ENCODE measurements around the gene PLEKHG4B. TPM values are rescaled to one million over a fixed set of nuclear protein-coding genes. Genes with fewer than 3 reads are reported as not detected.
"Not testable (repeated sequence)": the region's sequence is repeated elsewhere in the genome, so short reads cannot be mapped to it uniquely, and the experiment has no call there.

The PLEKHG4B gene
- total RNA-seq, 1 experiment from 2014 or later: 0.28 TPM

GRCh38 chr5:228886-229285 lies 136.9 kb downstream of the PLEKHG4B start:
- Histone ChIP-seq H3K27me3 (replicated peaks; ENCODE audit: insufficient read depth, low read depth, low read length, poor library complexity) (no peaks in the 10 kb centered on the region), H3K4me1 (ENCODE audit: insufficient read depth, low read length, poor library complexity, severe bottlenecking) (no peaks in the 10 kb centered on the region), H3K4me3 (ENCODE audit: low read depth, low read length, poor library complexity, severe bottlenecking) (no peak overlapping the region), H3K9me3 (ENCODE audit: low read depth, low read length, poor library complexity, severe bottlenecking) (no peaks in the 10 kb centered on the region), H3K36me3 (ENCODE audit: insufficient read depth, low read length, poor library complexity, severe bottlenecking) (peaks cover 77% of the 10 kb centered on the region), H3K27ac (ENCODE audit: low read depth, low read length, poor library complexity, severe bottlenecking) (no peak overlapping the region)
- POLR2A ChIA-PET (ENCODE audit: low non-redundant PET): no interaction called here
- DNase-seq (ENCODE audit: low spot score): no peak
- intact Hi-C loops (cut with micrococcal nuclease; ENCODE audit: unreplicated experiment): no loop called here
- BruUV-seq (replicated peaks): no TSS peak
- CTCF ChIA-PET: no interaction called here
- TF ChIP-seq, protein P1, sequence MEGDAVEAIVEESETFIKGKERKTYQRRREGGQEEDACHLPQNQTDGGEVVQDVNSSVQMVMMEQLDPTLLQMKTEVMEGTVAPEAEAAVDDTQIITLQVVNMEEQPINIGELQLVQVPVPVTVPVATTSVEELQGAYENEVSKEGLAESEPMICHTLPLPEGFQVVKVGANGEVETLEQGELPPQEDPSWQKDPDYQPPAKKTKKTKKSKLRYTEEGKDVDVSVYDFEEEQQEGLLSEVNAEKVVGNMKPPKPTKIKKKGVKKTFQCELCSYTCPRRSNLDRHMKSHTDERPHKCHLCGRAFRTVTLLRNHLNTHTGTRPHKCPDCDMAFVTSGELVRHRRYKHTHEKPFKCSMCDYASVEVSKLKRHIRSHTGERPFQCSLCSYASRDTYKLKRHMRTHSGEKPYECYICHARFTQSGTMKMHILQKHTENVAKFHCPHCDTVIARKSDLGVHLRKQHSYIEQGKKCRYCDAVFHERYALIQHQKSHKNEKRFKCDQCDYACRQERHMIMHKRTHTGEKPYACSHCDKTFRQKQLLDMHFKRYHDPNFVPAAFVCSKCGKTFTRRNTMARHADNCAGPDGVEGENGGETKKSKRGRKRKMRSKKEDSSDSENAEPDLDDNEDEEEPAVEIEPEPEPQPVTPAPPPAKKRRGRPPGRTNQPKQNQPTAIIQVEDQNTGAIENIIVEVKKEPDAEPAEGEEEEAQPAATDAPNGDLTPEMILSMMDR (conservative IDR thresholded peaks at IDR 0.05; ENCODE audit: low read depth, low read length): no peak
- no peak for TF ChIP-seq EZH2 (IDR thresholded peaks at IDR 0.05; ENCODE audit: borderline replicate concordance, low read depth, low read length, poor library complexity, severe bottlenecking)

- Histone ChIP-seq H3K4me3 (ENCODE audit: low read depth, low read length, poor library complexity, severe bottlenecking) (no peak overlapping the region), H3K9me3 (ENCODE audit: low read depth, low read length, poor library complexity, severe bottlenecking) (no peaks in the 10 kb centered on the region), H3K36me3 (ENCODE audit: insufficient read depth, low read length, poor library complexity, severe bottlenecking) (peaks cover 70% of the 10 kb centered on the region), H3K27ac (ENCODE audit: low read depth, low read length, poor library complexity, severe bottlenecking) (no peak overlapping the region), H3K27me3 (replicated peaks; ENCODE audit: insufficient read depth, low read depth, low read length, poor library complexity) (no peaks in the 10 kb centered on the region), H3K4me1 (ENCODE audit: insufficient read depth, low read length, poor library complexity, severe bottlenecking) (no peaks in the 10 kb centered on the region)
- no TSS peak for BruUV-seq (replicated peaks)
- DNase-seq (ENCODE audit: low spot score): no peak
- TF ChIP-seq EZH2 (IDR thresholded peaks at IDR 0.05; ENCODE audit: borderline replicate concordance, low read depth, low read length, poor library complexity, severe bottlenecking): no peak
- TF ChIP-seq, protein P1 (conservative IDR thresholded peaks at IDR 0.05; ENCODE audit: low read depth, low read length): no peak
- ChIA-PET POLR2A (ENCODE audit: low non-redundant PET) (no interaction called here), CTCF (no interaction called here)
- intact Hi-C loops (cut with micrococcal nuclease; ENCODE audit: unreplicated experiment): no loop called here
These were observed 138.7 kb downstream of the PLEKHG4B start for GRCh38 chr5:230711-231110.

DNA sequence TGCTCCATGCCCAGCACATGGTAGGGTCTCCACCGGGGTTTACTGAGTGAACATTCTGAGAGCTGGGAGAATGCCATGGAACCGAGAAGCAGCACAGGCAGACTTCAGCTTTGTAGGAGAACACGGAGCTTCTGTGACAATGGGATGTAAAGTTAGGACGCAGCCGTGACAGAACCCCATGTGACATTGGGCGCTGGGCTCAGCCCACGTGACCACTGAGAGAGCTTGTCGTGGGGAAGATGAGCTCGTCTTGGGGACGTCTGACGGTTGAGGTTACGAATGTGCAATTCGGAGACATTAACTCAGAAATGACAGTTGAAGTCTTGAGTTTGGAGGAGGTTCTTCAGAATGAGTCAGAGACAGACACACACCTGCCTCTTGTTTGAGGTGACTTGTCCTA lies 139.7 kb downstream of the PLEKHG4B start:
- no peaks in the 10 kb centered on the region for H3K4me1 ChIP-seq (ENCODE audit: insufficient read depth, low read length, poor library complexity, severe bottlenecking)
- BruUV-seq (replicated peaks): no TSS peak
- intact Hi-C loops (cut with micrococcal nuclease; ENCODE audit: unreplicated experiment): no loop called here
- POLR2A ChIA-PET (ENCODE audit: low non-redundant PET): no interaction called here
- CTCF ChIA-PET: no interaction called here
- TF ChIP-seq, protein P1 (conservative IDR thresholded peaks at IDR 0.05; ENCODE audit: low read depth, low read length): no peak
- no peak for TF ChIP-seq EZH2 (IDR thresholded peaks at IDR 0.05; ENCODE audit: borderline replicate concordance, low read depth, low read length, poor library complexity, severe bottlenecking)
- no peaks in the 10 kb centered on the region for H3K27me3 ChIP-seq (replicated peaks; ENCODE audit: insufficient read depth, low read depth, low read length, poor library complexity)
- no peak overlapping the region for H3K4me3 ChIP-seq (ENCODE audit: low read depth, low read length, poor library complexity, severe bottlenecking)
- no peak overlapping the region for H3K27ac ChIP-seq (ENCODE audit: low read depth, low read length, poor library complexity, severe bottlenecking)
- no peak for DNase-seq (ENCODE audit: low spot score)
- H3K9me3 ChIP-seq (ENCODE audit: low read depth, low read length, poor library complexity, severe bottlenecking): no peaks in the 10 kb centered on the region
- H3K36me3 ChIP-seq (ENCODE audit: insufficient read depth, low read length, poor library complexity, severe bottlenecking): peaks cover 67% of the 10 kb centered on the region

GRCh38 chr5:233426-233825 lies 141.5 kb downstream of the PLEKHG4B start:
- peaks cover 58% of the 10 kb centered on the region for H3K36me3 ChIP-seq (ENCODE audit: insufficient read depth, low read length, poor library complexity, severe bottlenecking)
- H3K4me1 ChIP-seq (ENCODE audit: insufficient read depth, low read length, poor library complexity, severe bottlenecking); H3K4me3 ChIP-seq (ENCODE audit: low read depth, low read length, poor library complexity, severe bottlenecking); BruUV-seq (replicated peaks); H3K9me3 ChIP-seq (ENCODE audit: low read depth, low read length, poor library complexity, severe bottlenecking); H3K27ac ChIP-seq (ENCODE audit: low read depth, low read length, poor library complexity, severe bottlenecking); DNase-seq (ENCODE audit: low spot score); CTCF ChIA-PET; H3K27me3 ChIP-seq (replicated peaks; ENCODE audit: insufficient read depth, low read depth, low read length, poor library complexity); intact Hi-C loops (cut with micrococcal nuclease; ENCODE audit: unreplicated experiment); POLR2A ChIA-PET (ENCODE audit: low non-redundant PET): not testable (repeated sequence)

All from A673 (cell line).